Daoy (cell line): ENCODE data around the gene NBPF3. TPM values are rescaled to one million over a fixed set of nuclear protein-coding genes. Genes with fewer than 3 reads are reported as not detected.

Experiments
- DNase-seq: peaks from one replicate; pipeline ENCODE4 v3.0.0-alpha.2; 2015; ENCODE audit warnings: low read depth
- total RNA-seq: library from RNA; depleted of rRNA; stranded (reverse); fragments of >200 nt; shearing (Covaris generic); gene quantifications from 2 replicates; pipeline ENCODE4 v1.2.3, GENCODE V29; 2014

The NBPF3 gene
- total RNA-seq, 1 experiment from 2014 or later, result 9.3 TPM

DNA sequence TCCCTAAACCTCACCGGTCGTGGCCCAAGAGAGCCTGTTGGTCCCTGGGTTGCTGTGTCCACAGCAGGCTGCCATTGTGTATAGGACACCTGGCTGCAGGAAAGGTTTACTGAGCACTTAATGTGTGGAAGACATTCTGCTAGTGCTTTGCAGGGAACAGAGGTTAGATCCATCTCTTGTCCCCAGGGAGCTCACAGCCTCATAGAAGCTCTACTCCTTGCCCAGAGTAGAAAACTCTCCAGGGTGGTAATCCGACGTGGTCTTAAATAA, 52.4 kb downstream of the NBPF3 start:
- DNase-seq, result no peak

DNA sequence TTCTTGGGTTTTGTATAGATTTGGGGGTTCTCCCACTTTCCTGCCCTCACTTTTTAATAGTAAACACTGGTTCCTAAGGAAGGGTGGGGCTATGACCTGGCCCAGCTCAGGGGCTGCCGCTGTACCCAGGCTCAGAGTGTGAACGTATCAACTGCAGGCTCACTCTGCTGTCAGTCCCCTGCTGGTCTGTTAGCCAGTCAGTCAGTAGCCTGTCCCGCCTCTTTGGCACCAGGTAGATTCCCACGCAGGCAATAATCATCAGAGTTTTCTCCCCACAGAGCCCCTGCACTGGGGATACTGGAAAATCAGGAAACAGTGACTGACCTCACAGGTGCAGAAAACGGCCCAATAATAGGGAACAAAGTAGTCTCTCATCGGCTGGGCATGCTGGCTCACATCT, 54.3 kb downstream of the NBPF3 start:
- DNase-seq, result no peak

DNA sequence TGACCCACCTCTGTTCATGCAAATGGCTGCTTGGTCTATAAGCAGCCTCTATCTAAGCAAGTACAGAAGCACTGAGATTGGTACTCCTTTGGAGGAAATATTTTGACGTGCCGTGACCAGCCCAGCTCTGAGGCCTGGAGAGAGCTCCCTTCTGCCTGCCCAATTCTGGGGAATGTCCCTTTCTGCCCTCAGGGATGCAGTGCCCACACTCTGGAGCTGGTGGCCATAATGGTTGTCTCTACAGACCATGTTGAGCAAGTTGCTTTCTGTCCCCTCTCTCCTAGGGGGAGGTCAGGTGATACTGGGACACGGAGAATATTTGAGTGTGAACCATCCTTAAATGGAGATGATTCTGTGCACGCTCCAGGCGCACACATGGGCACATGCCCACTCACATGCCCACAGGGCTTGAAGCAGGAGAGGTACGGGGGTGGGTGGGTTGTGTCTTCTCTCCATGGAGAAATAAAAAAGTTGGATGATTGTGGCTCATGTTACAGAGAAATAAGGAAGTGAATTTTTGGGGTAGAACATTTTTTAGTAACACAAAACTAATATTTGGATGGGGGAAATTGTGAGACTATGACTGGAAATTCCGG, 55.4 kb downstream of the NBPF3 start:
- no peak for DNase-seq

GRCh38 chr1:21496063-21496462, 56.1 kb downstream of the NBPF3 start:
- DNase-seq, result no peak

- DNase-seq, result peak; percentile 51
These were observed 56.9 kb downstream of the NBPF3 start for GRCh38 chr1:21496886-21497285.

GRCh38 chr1:21497466-21498061, 57.6 kb downstream of the NBPF3 start:
- no peak for DNase-seq

DNA sequence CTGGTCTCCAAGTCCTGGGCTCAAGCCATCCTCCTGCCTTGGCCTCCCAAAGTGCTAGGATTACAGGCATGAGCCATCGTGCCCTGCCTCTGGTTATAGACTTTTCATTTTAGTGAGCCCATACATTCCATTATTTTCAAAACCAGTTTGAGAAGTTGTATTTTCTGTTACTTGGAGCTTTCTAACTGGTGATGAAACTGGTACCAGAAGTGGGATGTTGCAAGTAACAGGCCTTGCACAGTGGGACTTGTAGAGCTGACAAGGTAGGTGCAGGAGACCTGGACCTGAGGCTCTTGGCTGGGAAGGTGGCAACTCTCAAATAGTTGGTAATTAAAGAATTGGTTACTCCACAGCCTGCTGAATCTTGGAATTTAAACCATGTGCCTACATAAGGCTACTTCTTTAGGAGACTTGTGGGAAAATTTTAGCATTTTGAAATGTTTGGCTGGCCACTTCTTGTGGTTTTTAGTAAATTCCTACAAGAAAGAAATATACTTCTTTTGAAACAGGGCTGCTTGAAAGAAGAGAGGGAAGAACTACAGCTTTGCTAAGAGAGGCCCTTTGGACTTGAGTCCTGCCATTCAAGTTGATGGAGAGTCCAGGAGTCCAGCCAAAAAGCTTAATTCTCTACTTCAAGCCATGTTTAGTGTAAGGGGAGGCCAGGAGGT, 59.5 kb downstream of the NBPF3 start:
- no peak for DNase-seq

DNA sequence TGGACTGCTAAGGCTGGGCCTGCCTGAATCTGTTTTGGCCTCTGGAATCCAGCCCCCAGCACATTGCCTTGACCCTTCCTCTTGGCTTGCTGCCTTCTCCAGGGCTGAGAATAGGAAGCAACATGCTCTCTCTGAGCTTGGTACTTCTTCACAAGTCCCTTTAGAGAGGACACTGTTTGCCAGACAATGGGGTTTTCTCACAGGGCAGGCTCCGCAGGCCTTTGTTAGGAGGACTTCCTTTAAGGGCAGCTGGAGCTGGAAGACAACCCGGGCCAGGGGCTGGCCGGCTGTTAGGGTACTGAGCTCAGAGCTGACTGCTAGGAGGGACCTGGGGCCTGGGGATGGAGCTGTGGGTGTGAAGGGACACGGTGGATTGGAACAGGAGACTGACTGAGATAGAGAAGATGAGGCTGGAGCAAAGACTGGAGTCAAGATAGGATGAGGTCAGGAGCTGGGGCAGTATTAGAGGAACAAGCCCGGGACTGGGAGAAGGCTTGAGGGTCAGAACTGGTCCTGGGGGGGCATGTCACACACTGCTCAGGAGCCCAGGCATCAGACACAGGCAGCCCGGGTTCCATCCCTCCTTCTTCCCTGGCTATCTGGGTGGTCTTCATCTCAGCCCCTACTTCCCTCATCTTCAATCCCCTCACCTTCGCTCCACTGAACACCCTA, 63.9 kb downstream of the NBPF3 start:
- DNase-seq, result no peak

GRCh38 chr1:21506804-21507203, 66.9 kb downstream of the NBPF3 start:
- DNase-seq, result no peak

- DNase-seq, result no peak
These were observed 67.8 kb downstream of the NBPF3 start for GRCh38 chr1:21507511-21508270.

DNA sequence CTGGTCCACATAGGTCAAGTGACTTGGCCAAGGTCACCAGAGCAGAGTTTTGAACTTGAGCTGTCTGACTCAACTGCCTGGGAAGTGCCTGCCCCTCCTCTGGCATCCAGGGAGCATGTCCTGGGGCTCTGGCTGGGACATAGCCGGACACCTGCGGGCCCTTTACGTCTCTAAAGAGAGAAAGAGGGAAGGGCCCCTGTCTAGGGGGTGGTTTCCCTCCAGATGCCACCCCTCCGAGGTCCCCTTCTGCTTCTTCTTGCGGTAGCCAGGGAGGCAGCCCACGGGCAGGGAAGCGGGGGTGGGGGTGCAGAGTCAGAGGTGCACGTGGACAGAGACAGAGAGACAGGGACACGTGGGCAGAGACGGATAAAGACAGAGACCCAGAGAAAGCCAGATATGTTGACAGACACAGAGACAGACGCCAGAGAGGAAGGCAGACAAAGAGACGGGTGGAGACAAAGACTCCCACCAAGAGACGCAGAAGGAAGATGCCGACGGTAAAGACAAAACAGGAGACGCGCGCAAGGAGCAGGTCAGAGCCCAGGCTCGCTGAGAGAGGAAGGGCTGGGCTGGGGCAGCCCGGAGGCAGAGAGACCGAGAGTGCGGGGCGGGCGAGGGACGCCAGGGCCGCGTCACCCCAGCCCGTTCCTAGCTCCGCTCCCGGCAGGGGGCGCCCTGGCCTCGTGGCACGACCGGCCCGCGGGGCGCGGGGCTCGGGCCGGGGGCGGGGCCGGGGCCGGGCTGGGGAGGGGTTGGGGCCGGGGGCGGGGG, 68.8 kb downstream of the NBPF3 start:
- DNase-seq, result peak; percentile 82

DNA sequence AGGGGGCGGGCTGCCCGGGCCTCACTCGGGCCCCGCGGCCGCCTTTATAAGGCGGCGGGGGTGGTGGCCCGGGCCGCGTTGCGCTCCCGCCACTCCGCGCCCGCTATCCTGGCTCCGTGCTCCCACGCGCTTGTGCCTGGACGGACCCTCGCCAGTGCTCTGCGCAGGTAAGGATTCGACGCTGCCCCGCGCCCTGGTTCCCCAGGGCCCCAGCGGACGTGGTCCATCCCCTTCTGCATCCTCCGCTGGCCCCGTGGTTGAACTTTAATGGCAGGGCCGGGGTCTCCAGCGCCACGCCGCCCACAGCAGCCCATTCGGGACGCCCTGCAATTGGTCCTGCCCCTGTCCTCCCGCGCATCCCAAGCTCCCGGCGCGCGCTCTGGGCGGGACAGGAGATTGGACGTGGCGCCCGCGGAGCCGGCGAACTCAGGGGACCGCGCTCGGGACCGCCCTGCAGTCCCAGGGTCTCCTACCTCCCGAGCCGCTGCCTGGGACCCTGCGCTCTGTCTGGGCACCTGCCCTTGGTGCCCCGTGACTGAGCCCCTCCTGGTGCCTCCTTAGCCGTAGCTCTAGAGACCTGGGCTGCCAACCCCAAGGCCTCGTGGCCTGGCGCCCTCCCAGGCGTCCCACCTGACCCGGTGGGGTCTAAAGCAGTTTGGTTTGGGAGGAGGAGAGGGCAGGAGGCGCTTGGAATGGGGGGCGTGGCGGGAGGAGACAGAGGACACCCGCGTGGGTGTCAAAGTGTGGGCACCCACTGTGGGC, 69.6 kb downstream of the NBPF3 start, which contains the start of gene ALPL:
ALPL (plus strand) TSS at position 73 of the 762 bp plus-strand sequence. CDS start 44,659 bp downstream, outside the sequence.
- no peak for DNase-seq

DNA sequence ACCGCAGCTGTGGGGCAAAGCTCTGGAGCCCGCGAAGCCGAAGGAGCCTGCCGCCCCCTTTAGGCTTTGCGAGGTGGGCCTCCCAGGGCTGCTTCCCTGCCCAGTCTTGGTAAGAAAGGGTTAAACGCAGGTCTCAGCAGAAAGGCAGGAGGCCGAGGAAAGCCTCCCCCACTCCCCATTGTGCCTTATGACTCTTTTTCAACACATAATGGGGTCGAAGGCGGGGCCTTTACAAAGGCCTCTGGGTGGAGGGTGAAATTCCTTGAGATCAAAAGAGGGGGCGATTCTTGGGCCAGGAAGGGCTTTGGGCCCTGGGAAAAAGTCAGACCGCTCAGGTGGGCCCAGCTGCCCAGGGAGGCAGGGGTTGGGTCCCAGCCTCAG, 70.2 kb downstream of the NBPF3 start:
- DNase-seq, result no peak

- DNase-seq, result no peak
These were observed 71.1 kb downstream of the NBPF3 start for GRCh38 chr1:21510885-21511578.

DNA sequence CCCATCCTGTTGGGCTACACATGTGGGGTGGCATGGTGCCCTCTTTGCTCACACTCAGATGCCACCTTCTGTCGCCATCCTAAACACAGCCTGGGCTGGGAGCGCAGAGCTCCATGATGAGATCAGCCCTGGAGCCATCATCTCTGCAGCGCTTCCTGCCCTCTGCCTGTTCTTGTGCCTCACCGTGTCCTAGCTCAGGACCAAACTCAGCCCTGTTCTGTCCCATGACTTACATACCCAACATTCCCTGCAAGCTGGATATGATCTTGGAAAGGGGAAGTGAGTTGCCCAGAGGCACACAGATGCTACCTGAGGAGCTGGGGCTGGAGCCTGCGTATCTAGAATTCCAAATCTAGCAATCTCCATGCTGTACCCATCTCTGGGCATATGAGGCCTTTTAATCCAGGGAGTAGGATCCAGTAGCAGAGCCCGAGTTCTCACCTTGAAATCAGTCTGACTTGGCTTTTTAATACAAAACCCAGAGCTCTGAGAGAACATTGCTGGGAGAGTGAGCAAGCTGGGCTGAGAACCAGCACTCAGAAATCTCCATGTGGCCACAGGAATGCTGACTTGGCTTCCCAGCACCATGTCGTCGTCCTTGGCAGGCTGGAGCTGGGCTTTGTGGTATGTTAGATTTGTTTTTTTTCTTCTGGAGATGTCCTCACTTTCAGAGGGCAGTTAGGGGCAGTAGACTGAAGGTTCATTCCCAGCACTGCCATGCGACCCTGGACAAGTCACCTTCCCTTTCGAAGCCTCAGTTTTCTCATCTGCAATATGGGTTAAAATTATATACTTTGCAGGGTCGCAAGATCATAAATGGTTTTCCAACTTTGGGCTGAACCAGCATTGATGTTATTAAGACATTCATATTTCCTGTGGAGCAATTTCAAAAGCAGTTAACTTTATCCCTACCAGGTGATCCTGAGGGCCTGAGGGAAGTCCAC, 71.9 kb downstream of the NBPF3 start:
- peak; percentile 92 for DNase-seq

DNA sequence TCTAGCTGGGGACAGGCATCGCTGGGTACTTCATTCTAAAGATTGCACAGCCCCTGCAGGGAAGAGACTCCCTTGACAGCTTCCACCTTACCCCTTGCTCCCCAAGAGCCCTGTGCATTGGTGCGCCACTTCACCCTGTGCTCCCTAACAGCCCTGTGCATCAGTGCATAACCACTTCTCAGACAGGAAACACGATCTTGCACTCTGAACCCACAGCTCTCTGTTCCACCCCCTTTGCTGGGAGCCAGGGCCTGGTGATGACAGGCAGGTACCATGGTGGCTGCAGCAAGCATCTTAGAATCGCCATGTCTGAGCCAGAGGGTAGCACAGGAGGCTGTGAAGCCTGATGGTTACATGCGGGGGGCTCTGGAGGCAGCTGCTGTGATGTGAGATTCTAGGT, 74.3 kb downstream of the NBPF3 start:
- DNase-seq, result no peak

GRCh38 chr1:21517161-21517589, 77.2 kb downstream of the NBPF3 start:
- DNase-seq, result no peak

- no peak for DNase-seq
These were observed 77.9 kb downstream of the NBPF3 start for GRCh38 chr1:21517660-21518480.
